Lung (tissue), 12 donors: ENCODE measurements around the gene STRBP. TPM values are rescaled to one million over a fixed set of nuclear protein-coding genes. Genes with fewer than 3 reads are reported as not detected.

Experiments
- ATAC-seq: fragments of 200-7000 bp; cut with Tn5 transposase; one replicate; pipeline ENCODE4 v1.9.1; 2020; ENCODE audit warnings: moderate number of reproducible peaks; ENCODE audit not compliant: insufficient read depth, low FRiP score
- DNase-seq, 3 donors: peaks; one replicate each; pipeline ENCODE4 v3.0.0-alpha.2; 2013 to 2017
- H3K27ac ChIP-seq, 2 donors: one replicate each; pipeline ENCODE4 v1.5.1; 2013; ENCODE audit warnings: mild to moderate bottlenecking in 2 of 2, moderate library complexity in 2 of 2, control low read depth in 1 of 2, inconsistent platforms in 1 of 2, low read depth in 1 of 2, low read length in 1 of 2
- H3K27me3 ChIP-seq, 3 donors: one replicate each; pipeline ENCODE4 v1.5.1; 2013; ENCODE audit warnings: low read length in 2 of 3; ENCODE audit not compliant: control insufficient read depth in 3 of 3, insufficient read depth in 3 of 3
- H3K36me3 ChIP-seq, 4 donors: one replicate each; pipeline ENCODE4 v1.5.1; 2013; ENCODE audit warnings: low read length in 4 of 4, mild to moderate bottlenecking in 1 of 4, moderate library complexity in 1 of 4; ENCODE audit not compliant: control insufficient read depth in 4 of 4, insufficient read depth in 4 of 4
- H3K4me1 ChIP-seq, 5 donors: one replicate each; pipeline ENCODE4 v1.5.1; 2013; ENCODE audit warnings: low read length in 5 of 5, mild to moderate bottlenecking in 2 of 5, moderate library complexity in 1 of 5; ENCODE audit not compliant: control insufficient read depth in 5 of 5, insufficient read depth in 5 of 5
- H3K4me3 ChIP-seq: one replicate; pipeline ENCODE4 v1.5.1; 2013; ENCODE audit warnings: mild to moderate bottlenecking, control low read depth, moderate library complexity
- H3K9ac ChIP-seq, 2 donors: one replicate each; pipeline ENCODE4 v1.5.1; 2013; ENCODE audit warnings: low read length in 2 of 2, control low read depth in 1 of 2; ENCODE audit not compliant: insufficient read depth in 1 of 2
- H3K9me3 ChIP-seq, 4 donors: one replicate each; pipeline ENCODE4 v1.5.1; 2013; ENCODE audit warnings: low read length in 3 of 4, mild to moderate bottlenecking in 1 of 4, moderate library complexity in 1 of 4; ENCODE audit not compliant: control insufficient read depth in 4 of 4, insufficient read depth in 3 of 4
- WGBS, 2 donors: extraction: QIAGEN DNeasy Blood & Tissue Kit; methylation state at CpG; one replicate each; pipeline ENCODE4 v1.1.7; 2013; 5-methylcytosine and 5-hydroxymethylcytosine counted together
- polyA plus RNA-seq, 2 donors: library from polyadenylated mRNA; stranded (reverse); fragments of 200-250 nt; gene quantifications; one replicate each; pipeline ENCODE4 v1.2.1, GENCODE V29; 2013
- total RNA-seq, 2 donors: library from RNA; depleted of rRNA in 1 of 2; stranded (reverse); fragments of >200 nt in 1 of 2; gene quantifications; one replicate each; pipeline ENCODE4 v1.2.1, GENCODE V29; 2014 to 2021
- TF ChIP-seq, protein P1 (sequence below): IDR thresholded peaks from 2 replicates; pipeline ENCODE4 v1.5.1; 2012; ENCODE audit warnings: mild to moderate bottlenecking; ENCODE audit errors: control extremely low read depth, extremely low read depth
- donor health status: control.
- donor health status: control.
- donor health status: Bipolar disorder and iron deficiency.
- donor health status: healthy.
- donor health status: DM: yes; HTN: yes; CAD: no.

Gene STRBP
- total and polyA plus RNA-seq, 4 donors: 8.3 to 27.2 (median 21.1) TPM

DNA sequence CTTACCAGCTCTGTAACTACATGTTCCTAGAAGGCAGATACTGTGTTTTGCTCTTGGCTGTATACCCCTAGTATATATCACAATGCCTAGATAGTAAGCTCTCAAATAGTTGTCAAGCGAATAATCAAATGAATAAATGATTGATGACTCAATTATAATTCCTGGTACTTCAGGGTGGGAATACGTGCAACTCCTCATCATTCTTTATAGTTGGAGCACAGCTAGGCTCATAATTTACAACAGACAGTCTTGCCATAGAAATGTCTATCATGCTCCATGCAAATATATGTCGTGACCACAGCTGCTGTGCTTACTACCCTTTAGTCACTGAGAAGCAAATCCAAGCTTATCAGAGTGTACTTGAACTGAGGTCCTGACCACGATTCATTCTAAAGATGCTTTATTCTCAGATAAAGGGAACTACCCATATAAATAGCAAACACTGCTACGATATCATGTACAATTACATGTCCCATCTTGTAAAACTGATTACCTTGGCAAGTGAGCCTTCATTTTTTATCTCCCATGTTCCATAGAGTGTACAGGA is 52.1 kb downstream of the STRBP start:
- H3K4me1 ChIP-seq: peaks cover 0 to 7% (median 0%) of the 10 kb centered on the region in 5 donors
- no peak overlapping the region for H3K4me3 ChIP-seq
- no peak overlapping the region for H3K27ac ChIP-seq
- no peaks in the 10 kb centered on the region for H3K27me3 ChIP-seq
- TF ChIP-seq, protein P1, sequence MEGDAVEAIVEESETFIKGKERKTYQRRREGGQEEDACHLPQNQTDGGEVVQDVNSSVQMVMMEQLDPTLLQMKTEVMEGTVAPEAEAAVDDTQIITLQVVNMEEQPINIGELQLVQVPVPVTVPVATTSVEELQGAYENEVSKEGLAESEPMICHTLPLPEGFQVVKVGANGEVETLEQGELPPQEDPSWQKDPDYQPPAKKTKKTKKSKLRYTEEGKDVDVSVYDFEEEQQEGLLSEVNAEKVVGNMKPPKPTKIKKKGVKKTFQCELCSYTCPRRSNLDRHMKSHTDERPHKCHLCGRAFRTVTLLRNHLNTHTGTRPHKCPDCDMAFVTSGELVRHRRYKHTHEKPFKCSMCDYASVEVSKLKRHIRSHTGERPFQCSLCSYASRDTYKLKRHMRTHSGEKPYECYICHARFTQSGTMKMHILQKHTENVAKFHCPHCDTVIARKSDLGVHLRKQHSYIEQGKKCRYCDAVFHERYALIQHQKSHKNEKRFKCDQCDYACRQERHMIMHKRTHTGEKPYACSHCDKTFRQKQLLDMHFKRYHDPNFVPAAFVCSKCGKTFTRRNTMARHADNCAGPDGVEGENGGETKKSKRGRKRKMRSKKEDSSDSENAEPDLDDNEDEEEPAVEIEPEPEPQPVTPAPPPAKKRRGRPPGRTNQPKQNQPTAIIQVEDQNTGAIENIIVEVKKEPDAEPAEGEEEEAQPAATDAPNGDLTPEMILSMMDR: no peak
- no peaks in the 10 kb centered on the region for H3K9me3 ChIP-seq
- ATAC-seq (no peak), DNase-seq (no peak)
- WGBS, 2 donors: 80 to 89% methylated on average over 5 of the region's 5 CpGs
- no peaks in the 10 kb centered on the region for H3K36me3 ChIP-seq
- H3K9ac ChIP-seq: no peak overlapping the region

DNA sequence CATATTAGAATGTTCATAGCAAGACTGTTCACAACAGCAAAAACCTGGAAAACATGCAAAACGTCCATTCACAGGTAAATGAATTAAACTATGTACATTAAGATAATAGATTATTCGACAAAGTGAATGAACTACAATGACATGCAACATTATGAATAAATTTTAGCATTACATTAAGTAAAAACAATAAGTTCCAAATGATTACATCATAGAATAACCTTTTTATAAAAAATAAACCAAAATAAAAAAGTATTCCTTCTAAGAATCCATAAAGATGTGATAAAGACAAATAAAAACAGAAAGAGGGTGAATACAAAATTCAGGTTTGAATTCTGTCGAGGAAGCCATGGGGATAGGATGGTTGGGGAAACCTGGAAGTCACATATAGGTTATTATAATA is 57.3 kb downstream of the STRBP start:
- 95 to 98% methylated on average over 3 of the region's 3 CpGs for WGBS, 2 donors

DNA sequence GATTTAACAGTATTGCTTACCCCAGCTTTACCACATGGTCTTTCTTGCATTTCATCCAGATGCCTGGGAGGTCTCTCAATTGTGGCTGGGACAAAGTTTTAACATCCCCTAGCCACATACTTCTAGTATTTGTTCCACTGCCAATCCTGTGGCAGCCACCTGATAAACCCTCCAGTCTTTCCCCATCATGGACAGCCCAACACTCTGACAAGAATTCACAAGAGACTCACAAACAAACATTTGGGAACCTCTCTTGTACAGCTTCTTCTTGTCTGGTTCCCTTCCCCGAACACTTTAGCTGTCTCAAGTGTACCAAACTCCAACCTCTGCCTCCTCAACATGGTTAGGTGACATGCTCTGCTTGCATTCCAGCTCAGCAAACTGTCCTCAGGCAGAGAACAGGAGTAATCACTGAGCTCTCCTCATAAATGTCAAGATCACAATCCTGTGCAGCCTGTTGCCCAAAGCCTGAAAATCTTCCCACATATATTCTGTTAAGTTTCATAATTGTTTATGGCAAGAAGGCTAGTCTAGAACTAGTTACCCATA is 59.7 kb downstream of the STRBP start:
- ATAC-seq: no peak
- Histone ChIP-seq H3K9me3 (no peaks in the 10 kb centered on the region), H3K4me3 (no peak overlapping the region), H3K27me3 (no peaks in the 10 kb centered on the region), H3K9ac (no peak overlapping the region), H3K27ac (no peak overlapping the region), H3K36me3 (no peaks in the 10 kb centered on the region), H3K4me1 (peaks cover 0 to 6% (median 0%) of the 10 kb centered on the region in 5 donors)
- DNase-seq: no peak
- WGBS, 2 donors: 62 to 86% methylated on average over 1 of the region's 1 CpG
- TF ChIP-seq, protein P1: no peak

More for the DNA sequence above, 57.3 kb downstream of the STRBP start:
- Histone ChIP-seq H3K9me3 (no peaks in the 10 kb centered on the region), H3K4me3 (no peak overlapping the region), H3K9ac (no peak overlapping the region), H3K36me3 (no peaks in the 10 kb centered on the region), H3K4me1 (peaks cover 0 to 6% (median 0%) of the 10 kb centered on the region in 5 donors), H3K27me3 (no peaks in the 10 kb centered on the region), H3K27ac (no peak overlapping the region)
- DNase-seq: no peak
- ATAC-seq: no peak
- TF ChIP-seq, protein P1: no peak

DNA sequence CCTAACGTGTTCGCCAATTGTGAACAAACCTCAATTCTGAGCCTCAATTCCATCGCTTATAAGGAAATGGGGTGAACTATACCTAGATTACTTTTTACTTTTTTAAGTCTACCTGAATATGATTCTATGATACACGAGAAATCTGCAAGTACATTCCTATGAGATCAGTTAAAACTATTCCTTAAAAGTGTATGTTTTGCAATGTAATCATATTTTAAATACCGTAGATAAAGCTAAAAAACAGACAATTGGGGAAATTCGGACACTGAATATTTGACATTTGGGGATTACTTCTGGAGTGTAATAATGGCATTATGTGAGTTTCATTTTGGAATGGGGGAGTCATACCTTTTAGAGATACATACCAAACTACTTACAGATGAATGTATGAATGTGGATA is 62.3 kb downstream of the STRBP start:
- DNase-seq (no peak), ATAC-seq (no peak)
- no peak overlapping the region for H3K27ac ChIP-seq
- H3K27me3 ChIP-seq: no peaks in the 10 kb centered on the region
- 95 to 98% methylated on average over 6 of the region's 6 CpGs for WGBS, 2 donors
- no peaks in the 10 kb centered on the region for H3K9me3 ChIP-seq
- peaks cover 0 to 6% (median 0%) of the 10 kb centered on the region in 5 donors for H3K4me1 ChIP-seq
- H3K36me3 ChIP-seq: no peaks in the 10 kb centered on the region
- H3K4me3 ChIP-seq: no peak overlapping the region
- TF ChIP-seq, protein P1: no peak
- H3K9ac ChIP-seq: no peak overlapping the region
